ENCODE results near the gene KCNG2.
"Not testable (repeated sequence)": the region's sequence is repeated elsewhere in the genome, so short reads cannot be mapped to it uniquely, and the experiment has no call there.

The KCNG2 gene

DNA sequence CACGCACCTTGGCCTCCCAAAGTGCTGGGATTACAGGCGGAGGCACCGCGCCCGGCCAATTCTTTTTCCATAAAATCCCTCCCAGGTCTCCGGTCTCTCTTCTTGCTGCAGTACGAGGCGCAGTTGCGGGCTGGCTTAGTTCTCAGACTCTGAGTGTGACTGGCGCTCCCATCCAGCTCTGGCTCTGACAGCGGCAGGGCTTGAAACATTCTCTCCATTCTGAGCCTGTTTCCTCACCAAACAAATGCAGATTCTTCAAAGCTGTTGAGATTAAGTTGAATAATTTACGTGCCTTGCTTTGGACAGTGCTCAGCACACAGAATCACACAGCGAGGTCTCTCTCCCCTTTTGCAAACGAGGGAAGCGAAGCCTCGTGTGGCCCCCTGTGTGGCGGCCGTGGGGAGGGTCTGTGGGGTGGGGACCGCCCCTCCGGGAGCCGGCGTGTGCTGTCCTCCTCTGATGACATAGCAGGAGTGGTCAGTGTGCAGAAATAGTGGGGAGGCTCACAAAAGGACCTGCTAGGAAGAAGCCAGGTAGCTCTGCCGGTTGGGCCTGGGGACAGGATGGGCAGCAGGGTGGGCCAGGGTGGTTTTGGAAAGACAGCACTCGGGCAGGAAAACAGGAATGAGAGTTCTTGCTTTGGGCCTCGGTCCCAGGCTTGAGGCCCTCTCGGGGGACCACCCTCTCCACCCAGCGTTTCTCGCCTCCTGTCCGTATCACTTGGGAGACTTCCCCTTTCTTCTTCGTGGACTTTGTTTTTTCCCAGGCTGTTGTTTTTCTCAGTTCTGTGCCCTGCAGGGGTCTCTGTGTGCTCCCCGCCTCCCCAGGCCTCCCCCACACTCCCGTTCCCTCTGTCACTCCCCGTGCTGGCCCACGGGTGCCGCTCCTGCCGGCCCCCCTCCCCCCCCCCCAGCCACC is 75.0 kb downstream of the KCNG2 start:
- no peak for DNase-seq

DNA sequence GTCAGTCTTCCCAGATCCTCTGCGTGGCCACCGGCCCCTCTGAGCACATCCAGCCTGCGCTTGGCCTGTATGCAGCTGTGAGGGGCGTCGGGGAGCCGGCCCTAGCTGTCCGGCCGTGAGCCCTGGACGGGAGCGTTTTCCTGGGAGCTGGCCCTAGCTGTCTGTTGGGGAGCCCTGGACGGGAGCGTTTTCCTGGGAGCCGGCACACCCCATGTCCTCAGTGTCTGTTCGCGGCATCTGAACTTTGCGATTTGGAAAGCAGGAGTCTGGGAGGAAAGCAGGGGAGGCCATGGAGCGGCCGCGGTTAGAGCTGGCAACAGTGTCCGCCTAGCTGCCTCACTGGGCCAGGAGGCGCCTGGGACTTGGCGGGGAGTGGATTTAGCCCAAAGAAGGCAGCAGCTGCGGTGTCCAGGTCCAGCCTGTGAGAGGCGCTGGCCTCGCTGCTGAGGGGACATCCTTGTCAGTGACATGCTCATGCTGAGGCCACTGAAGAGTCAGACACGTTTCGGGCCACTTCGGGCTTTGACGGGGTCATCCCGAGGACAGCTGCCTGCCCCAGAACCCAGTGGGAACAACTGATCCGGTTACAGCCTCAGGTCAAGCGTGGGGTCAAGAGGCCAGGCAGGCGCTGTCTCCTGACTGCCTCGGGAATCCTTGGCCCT is 75.8 kb downstream of the KCNG2 start:
- DNase-seq, result no peak

DNA sequence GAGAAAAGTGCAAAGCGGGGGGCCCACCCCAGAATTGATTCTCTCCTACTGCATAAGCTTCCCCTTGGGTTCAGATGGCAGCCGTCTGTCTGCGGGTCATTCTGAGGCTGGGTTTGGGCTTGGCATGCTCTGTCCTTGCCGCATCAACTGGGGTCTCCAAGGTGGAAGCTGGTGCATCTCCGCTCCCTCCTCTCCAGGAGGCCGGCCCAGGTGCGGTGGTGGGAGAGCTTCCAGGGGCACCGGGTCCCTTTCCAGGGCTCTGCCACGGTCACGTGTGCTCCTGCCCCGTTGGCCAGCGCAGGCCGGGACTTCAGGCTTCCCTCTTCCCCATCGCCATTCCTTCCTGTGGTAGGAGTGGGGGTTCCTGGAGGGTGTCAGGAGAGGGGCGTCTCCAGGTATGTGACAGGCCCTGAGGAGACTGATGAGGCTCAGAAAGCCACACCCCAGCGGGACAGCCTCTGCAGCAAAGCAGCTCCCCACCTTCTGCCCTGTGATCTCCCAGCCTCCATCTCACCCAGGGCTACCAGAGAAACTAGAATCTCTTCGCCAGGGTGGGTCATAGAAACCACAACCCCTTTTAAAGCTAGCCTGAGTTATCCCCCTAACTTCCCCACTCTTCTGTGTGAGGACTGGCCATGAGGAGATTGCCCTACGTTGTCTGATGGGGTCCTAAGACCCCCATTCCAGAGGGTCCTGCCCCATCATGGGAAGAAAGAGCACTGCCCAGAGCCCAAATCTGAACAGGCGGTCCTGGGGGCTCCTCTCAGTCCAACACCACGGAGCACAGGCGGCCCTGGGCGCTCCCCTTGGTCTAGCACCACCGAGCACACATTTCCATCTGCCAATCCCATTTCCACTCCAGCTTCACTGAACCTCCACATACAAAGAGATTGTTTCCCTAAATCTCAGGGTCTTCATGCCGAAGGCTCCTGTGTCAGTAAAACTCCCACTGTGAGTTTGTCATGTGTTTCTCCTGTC is 77.1 kb downstream of the KCNG2 start:
- DNase-seq, result no peak

DNA sequence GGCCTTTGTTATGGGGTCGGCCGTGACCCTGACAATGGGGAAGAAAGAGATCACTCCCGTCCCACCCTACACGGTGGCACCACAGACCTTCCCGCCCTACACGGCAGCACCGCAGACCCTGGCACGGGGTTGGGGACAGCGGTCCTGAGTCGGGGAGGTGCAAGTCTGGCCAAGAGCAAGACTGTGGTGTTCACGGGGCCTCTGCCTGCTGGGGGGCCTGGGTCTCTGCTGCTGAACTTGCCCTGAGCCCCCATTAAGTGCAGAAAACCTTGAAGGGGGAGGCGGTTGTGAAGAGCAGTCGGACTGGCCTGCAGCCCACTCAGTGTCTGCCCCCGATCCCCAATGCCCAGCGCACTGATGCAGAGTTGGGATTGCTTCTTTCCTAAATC is 77.8 kb downstream of the KCNG2 start:
- no peak for DNase-seq

DNA sequence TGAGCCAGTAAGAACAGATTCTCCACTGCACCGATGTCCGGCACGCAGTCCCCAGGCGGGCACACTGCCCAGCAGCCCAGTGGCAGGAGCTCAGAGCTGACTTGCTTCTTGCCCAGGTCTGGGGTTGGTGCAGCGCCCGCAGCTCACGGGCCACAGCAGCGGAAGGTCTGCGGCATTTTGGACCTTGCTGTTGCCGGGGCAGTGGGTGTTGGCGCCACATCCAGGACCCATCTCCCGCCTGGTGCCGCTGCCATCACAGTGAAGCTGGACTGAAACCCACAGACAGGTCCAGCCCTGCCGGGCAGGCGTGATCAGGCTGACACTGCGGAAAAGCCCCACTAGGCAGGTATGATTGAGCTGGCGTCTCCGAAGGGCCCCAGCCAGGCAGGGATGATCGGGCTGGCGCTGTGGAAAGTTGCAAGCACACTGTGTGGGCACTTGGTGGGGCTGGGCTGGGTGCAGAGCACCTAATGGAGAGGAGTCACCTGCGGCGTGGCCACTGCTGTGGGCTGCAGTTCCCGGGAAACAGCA is 78.3 kb downstream of the KCNG2 start:
- no peak for DNase-seq

DNA sequence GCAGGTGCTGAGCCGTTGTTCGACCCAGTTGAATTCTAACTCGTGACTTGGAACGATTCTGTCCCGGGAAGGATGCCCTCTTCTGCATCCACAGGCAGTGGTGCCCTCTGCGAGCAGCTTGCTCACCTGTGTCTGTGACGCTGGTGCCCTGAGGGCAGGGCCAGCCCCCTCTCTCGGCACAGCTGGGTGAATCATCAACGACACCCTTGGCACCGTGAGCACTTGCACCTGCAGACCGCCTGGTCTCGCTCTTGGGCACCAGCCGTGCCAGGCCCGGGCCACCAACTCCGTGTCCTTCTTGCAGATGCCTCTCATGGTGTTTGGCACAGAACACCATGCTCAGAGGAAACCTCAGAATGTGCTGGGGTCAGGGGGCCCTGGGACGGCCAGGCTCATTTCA is 78.8 kb downstream of the KCNG2 start:
- DNase-seq, result no peak

DNA sequence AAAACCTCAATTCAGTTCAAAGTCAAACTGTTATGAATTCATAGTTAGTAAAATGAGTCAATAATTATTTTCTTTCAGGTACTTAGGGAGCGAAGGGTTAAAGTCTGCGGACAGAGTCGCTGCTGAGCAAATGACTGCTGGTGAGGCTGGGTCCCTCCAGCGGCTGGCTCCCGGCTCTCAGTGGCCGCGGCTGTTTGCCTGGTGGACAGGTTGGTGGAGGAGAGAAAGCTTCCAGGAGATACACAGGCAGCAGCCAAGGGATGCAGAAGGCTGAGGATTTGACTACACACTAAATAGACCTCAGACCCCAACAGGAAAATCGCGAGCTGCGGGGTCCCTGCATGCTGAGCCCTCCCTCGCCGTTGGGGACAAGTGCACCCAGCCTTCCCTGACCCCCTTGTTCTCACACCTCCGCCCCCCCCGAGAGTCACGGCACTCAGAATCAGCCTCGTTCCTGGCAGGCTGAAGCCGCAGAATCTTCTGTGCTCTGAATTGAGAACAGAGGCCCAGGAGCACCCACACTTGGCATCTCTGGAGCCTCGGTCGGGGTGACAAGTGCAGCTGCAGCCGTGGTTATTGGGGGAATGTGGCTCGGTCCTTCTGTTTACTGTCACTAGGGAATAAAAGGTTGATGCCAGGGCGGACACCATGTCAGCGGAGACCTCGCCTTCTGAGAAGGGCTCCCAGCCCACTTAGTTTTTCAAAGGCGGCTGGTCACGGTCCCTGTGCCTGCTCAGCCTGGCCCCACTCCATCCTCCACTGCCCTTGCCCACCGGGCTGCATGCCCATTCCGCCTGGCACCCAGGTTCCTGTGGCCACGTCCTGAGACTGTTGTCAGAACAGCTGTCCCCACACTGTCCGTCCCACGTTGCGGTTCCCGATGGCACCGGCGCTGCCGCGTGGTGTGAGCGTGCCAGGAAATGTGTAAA is 79.7 kb downstream of the KCNG2 start:
- DNase-seq, result peak in 1 of 2 experiments; percentile 5

DNA sequence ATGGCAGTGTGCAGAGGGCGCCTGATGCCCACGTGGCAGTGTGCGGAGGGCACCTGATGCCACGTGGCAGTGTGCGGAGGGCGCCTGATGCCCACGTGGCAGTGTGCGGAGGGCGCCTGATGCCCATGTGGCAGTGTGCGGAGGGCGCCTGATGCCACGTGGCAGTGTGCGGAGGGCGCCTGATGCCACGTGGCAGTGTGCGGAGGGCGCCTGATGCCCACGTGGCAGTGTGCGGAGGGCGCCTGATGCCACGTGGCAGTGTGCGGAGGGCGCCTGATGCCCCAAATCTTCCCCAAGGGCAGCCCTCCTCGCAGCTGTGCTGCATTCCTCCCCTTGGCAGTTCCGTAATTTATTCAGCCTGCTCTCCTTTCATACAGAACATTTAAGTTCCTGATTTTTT is 80.5 kb downstream of the KCNG2 start:
- DNase-seq, result not testable (repeated sequence)

DNA sequence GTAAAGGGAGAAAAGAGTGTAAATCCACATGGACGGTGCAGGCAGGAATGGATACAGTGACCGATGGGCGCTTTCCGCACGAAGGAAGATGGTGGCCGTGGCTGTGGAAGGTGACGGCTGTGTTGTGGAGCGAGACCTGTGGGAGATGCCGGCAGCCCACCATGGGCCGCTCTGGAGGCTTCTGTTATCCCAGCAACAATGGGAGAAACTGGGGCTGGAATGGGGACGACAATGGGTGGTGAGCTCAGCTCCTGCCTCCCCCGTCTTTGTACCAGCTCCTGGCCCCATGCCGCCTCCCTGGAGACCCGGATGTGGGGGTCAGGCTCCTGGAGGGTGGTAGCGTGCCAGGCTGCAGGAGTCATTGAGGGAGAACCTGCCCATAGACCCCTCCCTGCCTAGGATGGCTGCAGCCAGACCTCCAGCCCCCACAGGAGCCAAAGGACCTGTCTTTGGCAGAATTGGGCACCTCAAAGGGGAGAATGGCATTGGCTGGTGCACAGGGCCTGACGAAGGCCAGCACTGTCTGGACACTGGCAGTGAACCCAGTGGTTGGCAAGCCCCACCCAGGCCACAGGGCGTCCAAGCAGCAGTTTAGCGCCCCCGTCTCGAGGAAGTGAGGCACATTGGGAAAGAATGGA is 81.1 kb downstream of the KCNG2 start:
- no peak for DNase-seq

DNA sequence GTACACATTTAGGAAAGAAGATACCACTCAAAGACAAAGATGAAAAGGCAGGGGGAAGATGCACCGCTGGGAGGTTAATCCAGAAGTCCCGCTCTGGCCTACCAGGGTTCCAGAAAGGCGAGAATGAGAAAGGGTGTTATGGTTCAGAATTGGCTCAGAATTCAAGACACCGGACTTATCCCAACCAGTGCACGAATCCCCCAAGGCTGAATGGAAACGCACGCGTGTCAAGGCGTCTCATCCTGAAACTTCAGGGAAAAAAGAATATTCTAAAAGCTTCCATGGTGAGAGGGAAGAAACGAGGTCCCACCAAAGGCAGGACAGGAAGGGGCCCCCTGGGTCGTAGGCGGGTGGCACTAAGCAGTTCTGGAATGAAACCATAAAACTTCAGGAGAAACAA is 81.8 kb downstream of the KCNG2 start:
- no peak for DNase-seq

DNA sequence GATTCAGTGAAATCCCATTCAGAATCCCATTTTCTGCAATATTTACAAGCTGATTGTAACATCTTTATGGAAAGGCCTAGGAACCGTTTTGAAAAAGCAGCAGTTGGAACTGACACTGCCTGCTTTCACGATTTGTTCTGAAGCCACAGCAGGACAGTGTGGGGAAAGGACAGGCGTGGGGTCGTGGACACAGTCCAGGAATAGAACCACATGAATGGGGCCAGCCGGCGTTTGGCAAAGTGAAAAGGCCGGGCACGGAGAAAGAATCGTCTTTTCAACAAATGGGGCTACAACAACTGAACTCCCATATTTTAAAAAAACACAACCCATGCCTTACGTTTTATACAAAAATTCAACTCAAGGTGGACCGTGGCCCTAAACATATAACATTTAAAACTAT is 84.0 kb downstream of the KCNG2 start:
- DNase-seq, result no peak

DNA sequence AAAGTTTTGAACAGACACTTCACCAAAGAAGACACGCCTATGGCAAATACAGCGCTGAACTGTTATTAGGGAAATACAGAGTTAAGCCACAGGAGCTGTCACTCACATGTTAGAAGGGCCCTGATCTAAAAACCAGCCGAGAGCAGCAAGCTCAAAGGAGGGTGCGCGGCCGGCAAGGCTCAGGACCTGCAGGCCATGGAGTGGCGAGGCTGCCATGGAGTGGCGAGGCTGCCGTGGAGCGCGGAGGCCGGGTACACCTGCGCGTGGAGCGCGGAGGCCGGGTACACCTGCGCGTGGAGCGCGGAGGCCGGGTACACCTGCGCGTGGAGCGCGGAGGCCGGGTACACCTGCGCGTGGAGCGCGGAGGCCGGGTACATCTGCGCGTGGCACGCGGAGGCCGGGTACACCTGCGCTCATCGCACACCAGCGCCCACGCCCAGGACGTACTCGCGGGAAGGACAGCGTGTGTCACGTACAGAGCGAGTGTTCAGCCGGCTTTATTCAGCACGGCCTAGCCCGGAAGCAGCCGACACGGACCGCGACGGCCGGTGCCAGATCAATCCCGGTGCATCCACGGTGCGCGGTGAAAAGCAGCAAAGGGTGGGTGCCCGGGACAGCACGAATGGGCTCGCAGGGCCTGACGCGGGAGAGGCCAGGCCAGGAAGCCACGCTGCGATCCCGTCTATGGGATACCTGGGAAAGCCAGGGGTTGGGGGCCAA is 84.9 kb downstream of the KCNG2 start:
- DNase-seq, result no peak

DNA sequence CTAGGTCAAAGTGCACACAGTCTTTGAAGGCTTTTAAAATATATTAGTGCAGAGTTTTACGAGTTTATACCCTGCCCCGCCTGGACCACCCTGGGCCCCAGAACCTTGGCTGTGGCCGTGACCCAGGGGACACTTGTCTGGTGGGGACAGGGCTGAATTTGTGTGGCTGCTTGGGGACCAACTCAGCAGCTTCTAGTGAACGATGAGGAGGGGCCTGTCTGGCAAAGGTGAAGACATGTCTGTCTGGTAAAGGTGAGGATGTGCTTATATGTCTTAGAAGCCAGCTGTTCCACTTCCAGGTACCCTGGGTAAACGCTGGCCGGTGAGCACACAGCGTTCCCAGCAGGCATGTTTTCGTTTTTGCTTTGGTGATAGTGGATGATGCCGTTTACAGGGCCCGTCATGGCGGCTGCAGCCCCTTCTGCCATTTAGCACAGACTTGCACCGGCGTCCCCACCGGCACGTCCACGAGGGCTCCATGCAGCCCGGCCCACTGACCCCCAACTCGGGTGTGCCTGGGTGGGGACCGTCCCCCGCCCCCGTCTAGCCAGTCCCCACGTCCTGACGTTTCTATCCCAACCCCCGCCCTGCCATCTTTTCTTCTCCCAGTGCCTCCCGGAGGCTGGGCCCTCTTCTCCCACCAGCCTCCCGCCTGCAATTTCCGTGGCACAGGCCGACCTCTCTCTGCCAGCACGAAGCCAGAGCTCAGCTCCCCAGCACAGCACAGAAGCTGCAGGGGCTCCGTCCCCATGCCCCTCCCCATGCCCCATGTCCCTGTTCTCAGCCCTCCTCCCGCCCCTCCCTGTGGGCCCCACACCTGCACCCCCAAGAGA is 85.9 kb downstream of the KCNG2 start:
- no peak for DNase-seq

DNA sequence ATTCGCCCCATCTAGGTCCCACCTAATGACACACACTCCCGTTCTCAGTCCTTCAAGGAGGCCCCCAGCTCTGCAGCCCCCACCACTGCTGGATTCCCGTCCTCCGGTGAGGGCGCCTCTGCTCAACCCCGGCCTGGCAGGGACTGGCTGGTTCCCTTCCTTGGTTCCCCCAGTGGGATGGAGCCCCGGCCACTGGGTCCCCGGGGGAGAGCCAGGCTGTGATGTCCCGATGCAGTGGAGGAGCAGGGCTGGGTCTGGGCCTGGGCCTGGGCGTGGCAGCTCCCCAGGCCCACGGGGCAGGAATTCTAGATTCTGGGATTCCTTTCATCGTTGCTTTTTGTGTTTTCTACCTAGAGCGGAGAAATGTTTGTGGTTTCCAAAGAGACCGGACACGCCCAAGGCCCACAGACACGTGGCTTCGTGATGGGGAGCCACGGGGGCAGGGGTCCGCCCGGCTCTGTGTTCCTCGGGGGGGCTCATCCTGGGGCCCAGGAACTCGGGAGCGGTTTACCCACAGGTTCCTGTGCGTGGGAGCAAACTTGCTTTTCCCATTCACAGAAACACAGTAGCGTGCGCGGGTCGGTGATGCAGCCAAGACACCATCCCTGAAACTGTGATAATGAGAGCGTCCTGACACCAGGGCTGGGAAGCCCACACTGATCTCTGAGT is 86.7 kb downstream of the KCNG2 start:
- no peak for DNase-seq

DNA sequence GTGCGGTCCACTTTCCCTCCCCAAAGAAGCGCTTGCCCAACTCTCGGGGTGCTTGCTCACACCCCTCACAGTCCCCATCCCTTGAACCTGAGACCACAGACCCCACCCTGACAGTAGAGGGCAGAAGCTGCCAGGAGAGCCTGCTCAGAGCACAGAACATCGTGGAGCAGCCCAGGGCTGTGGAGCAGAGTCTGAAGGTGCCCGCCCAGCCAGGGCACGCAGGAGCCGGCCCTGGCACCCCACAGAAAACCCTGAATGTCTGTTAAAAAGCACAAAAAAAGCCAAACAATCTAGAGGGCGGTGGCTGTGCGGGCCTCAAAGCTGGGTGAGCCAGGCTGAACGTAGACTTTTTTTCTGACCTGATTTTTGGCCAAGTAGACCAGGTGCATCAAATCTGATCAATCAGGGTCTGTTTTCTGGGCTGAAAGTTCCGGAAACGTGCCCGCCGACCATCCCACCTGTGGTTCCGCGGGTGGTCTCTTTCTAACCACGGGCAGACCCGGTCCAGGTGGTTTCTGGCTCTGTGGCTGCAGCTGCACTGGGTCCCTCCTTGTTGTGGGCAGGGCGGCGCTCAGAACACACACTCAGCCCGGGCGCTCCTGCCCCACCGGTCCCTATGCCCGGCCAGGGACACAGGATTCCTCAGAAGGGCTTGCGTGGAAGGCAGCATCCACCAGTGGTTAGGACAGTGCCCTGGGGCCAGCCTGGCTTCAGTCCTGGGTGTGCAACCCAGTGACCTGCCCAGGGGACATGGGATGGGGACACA is 87.4 kb downstream of the KCNG2 start:
- no peak for DNase-seq

DNA sequence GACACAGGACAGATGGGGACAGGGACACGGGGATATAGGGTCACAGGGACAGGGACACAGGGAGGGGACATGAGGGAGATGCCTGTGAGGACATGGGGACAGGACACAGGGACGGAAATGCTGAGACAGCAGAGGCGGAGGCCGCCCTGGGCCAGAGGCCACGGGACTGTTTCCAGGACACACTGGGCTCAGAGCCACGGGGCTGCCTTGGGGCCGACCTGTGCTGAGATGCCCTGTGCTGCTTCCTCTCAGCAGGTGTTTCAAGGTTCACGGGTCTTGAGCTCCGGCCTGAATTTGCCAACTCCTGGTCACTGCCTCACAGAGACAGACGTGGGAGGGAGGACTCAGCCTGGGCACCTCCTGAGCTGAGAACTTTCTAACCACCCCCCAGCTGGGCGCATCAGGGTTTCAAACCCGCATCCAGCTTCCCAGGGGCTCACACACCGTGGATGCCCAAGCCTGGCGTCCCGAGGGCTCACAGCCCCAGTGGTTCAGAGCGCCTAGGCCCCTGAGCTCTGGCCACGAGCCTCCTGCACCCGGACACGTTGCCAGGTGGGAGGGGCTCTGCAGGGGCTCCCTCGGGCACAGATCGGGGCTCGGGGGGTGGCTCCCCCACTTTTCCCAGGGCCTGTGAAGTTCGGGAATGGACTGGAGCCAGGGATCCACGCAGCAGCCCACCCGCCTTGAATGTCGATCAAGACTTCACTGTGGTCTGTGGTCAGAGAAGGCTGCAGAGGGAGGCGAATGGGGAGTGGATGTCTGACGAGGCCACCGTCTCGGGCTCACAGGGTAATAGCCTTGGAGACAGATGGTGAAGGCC is 89.7 kb downstream of the KCNG2 start:
- no peak for DNase-seq

DNA sequence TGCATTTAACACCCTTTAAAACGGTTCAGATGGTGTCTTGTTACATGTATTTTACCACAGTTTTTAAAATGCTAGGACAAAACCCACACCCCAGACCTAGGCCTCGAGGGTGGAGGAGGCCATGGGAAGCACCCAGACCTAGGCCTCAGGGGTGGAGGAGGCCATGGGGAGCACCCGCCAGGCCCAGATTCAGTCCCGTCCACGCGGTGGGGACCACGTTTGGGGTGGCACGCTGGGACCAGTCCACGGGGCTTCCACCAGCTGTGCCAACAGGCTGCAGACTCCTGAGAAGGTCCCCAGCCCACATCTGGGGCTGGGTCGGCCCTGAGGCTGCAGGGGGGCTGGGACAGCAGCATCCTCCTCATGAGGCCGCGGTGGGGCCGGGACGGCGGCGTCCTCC is 90.3 kb downstream of the KCNG2 start:
- no peak for DNase-seq
